GM21447 (cell line): ENCODE results near the gene POLR2J3.
A peak's percentile ranks its signal among the peaks of the same experiment; 100 is the strongest.
"Not testable (repeated sequence)": the region's sequence is repeated elsewhere in the genome, so short reads cannot be mapped to it uniquely, and the experiment has no call there.

Experiments
- ATAC-seq: cut with Tn5 transposase; IDR thresholded peaks from one replicate; pipeline ENCODE4 v1.9.1; 2021; ENCODE audit not compliant: unreplicated experiment

POLR2J3 gene

DNA sequence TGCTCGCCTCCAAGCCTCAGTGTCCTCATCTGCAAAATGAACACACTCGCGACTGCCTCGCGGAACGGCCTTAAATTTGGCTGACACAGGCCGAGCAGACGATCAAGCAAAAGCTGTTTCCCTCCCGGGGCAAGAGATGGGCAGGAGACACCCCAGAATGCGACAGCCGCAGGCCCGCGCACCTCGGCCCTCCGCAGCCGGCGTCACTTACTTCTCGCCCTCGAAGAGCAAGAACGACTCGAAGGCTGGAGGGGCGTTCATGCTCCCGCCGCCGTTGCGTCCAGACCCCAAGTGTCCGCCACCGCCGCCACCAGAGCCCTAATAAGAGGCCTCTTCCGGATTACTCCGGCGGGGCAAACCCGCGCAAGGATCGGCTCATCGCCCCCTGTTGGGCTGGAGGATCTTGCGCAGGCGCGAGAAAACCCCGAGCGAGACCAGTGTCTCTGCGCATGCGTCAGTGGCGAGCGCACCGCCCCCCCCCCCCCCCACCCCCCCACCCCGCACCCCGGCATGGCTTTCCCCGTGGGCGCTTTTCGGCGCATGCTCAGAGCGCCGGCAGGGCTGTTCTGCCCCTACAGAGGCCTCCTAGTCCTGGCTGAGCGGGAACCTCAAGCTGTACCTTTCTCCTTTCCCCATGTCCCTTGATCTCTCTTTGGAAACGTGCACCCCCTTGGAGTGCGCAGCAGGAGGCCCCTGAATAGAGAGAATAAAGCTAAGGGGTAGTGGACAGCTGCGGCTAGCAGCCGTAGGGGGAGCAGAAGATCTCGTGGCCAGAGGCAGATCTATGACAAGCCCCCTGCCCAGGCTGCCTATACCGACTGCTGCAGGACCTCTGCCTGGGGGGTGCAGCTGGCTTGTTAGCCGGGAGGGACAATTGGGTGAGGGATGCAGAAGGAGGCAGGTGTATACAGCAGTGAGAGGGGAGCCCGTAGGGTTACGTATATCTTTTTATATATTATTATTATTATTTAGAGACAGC, at the start of gene POLR2J3:
TSS of gene POLR2J3 (minus strand) at position 323 of the 979 bp plus-strand sequence. CDS start at position 261, 62 bp downstream.
- peak; percentile 96 for ATAC-seq

- not testable (repeated sequence) for ATAC-seq
Measured at GRCh38 chr7:102618122-102618521, 45.7 kb upstream of the POLR2J3 start.

- ATAC-seq = peak; percentile 44
Measured at GRCh38 chr7:102616507-102617125, 44.2 kb upstream of the POLR2J3 start, which contains the start of gene RASA4. RASA4 (minus strand) TSS chr7:102616756; CDS start chr7:102616689, 67 bp downstream.

DNA sequence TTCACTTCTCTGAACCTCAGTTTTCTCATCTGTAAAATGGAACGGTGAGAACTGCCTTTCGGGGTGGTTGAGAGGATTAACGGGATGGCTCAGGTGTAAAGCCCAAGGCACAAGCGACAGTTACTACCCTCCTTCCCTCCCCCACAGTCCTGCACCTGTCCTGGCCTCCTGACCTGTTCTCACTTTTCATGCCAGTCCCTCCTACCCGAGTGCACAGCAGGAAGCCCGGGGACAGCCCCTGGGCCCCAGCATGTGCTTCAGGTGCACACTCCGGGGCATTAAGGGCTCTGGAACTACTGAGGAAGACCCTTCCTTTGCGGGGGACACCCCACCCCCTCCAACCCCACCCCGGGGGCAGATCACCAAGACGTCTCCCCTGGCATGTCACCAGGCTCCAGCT, 43.5 kb upstream of the POLR2J3 start:
- not testable (repeated sequence) for ATAC-seq

DNA sequence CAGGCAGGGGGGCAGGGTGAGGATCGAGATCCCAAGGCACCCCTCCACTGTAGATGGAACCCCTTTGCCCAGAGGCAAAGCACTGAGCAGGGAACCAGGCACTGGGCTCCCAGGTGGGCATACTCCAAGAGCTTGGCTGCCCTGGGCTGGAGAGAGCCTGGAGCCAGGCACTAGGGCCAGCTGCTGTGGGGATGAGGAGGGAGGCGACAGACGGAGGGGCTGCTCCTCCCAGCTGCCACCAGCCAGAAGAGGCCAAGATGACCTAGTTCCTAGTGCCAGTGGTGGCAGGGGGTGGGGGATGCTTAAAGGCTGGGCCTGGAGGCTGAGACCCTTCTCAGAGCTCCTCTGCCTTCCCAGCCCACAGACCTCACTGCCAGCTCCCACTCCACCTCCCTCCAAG, 42.5 kb upstream of the POLR2J3 start:
- not testable (repeated sequence) for ATAC-seq

DNA sequence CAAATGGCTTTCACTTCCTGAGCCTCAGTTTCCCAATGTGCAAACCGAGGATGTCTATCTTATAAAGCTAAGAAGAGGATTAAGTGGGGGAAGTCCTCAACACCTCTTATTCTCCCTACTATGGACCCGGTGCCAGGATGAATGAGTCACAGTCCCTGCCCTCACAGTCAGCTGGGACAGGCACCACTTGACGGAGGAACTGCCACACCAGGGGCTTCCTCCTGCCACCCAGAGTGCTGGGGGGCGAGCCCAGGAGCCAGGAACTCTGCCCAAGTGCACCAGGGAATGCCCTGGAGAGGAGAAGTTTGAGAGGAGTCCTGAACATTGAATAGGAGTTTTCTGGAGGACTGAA, 41.9 kb upstream of the POLR2J3 start:
- peak; percentile 19 for ATAC-seq

GRCh38 chr7:102613575-102614345, 41.4 kb upstream of the POLR2J3 start:
- peak; percentile 67 for ATAC-seq

DNA sequence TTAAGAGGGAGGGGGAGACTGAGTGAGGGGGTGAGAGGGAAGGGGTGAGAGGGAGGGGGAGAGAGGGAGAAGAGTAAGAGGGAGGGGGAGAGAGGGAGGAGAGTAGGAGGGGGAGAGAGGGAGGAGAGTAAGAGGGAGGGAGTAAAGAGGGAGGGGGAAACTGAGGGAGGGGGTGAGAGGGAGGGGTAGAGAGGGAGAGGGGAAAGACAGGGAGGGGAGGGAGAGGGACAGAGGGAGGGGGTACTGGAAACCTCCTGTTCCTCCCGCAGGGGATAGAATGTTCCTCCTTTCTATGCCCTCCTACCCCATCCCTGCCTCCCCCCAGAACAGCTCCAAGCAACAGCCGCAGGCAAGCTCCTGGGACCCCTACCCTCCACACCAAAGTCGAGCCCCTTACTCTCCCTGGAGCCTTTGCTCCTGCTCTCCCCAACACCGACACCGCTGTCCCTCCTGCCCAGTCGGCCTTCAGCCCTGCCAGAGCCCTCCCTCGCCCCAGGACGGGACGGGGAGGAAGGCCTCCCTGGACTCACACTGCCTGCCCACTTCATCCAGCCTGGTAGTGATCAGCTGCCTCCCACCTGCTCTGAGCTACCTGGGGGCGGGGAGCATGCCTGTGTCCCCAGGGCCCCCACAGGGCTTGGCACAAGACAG, 39.4 kb upstream of the POLR2J3 start:
- not testable (repeated sequence) for ATAC-seq

- ATAC-seq = peak; percentile 29
Measured at GRCh38 chr7:102611013-102611674, 38.8 kb upstream of the POLR2J3 start.

DNA sequence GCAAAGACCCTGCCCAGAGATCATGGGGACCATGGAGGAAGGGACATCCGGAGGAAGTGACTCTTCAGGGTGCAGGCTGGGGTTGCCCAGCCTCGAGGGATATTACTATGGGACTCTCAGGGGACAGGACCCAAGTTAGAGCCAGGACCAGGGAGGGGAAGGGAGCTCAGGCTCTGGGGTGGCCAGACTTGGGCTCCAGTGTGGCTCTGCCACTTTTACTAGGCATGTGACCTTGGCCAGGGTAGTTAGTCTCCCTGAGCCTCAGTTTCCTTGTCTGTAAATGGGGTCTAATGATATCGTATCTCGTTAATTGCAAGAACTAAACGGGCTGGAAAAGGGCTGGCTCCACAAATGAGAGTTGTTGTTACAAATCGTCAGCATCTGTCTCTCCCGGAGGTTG, 38.1 kb upstream of the POLR2J3 start:
- not testable (repeated sequence) for ATAC-seq

- not testable (repeated sequence) for ATAC-seq
Measured at GRCh38 chr7:102609734-102610133, 37.4 kb upstream of the POLR2J3 start.

GRCh38 chr7:102606848-102607247, 34.5 kb upstream of the POLR2J3 start:
- not testable (repeated sequence) for ATAC-seq

GRCh38 chr7:102604431-102605145, 32.2 kb upstream of the POLR2J3 start:
- ATAC-seq = not testable (repeated sequence)

- not testable (repeated sequence) for ATAC-seq
Measured at GRCh38 chr7:102602317-102602716, 29.9 kb upstream of the POLR2J3 start.

DNA sequence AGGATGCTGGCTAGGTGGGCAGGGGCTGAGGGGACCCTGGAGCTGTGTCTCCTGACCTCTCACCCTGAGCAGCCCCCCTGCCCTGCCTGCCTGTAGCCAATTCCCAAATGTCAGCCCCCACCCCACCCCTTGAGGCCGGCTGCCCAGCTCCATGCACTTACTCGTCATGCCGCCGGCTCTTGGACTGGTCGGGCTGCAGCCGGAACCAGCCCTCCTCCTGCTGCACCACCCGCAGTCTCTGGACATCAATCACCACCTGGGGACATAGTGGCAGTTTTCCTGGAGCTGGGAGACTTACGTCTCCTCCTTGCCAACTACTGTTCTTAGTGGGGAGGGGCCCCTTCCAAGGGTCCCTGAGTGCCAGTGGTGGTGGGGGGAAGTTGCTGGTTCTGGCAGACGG, 27.3 kb upstream of the POLR2J3 start:
- not testable (repeated sequence) for ATAC-seq

DNA sequence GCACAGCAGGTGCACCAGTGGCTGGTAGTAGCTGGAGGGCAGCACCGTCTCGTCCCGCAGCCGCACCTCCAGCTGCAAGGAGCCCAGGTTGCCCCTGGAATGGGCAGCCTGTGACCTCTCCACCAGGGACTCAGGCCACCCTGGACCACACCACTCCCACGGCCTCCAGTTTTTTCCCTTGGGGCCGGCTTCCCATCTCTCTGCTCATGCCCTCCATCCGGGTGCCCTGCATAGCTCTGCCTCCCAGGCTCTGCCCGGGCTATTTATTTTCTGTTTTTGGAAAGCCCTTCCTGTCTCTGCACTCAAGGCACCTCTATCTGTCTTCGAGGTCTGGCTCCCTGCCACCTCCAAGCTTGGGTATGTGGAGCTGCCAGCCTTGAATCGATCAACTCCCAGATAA, 23.7 kb upstream of the POLR2J3 start:
- ATAC-seq = not testable (repeated sequence)

DNA sequence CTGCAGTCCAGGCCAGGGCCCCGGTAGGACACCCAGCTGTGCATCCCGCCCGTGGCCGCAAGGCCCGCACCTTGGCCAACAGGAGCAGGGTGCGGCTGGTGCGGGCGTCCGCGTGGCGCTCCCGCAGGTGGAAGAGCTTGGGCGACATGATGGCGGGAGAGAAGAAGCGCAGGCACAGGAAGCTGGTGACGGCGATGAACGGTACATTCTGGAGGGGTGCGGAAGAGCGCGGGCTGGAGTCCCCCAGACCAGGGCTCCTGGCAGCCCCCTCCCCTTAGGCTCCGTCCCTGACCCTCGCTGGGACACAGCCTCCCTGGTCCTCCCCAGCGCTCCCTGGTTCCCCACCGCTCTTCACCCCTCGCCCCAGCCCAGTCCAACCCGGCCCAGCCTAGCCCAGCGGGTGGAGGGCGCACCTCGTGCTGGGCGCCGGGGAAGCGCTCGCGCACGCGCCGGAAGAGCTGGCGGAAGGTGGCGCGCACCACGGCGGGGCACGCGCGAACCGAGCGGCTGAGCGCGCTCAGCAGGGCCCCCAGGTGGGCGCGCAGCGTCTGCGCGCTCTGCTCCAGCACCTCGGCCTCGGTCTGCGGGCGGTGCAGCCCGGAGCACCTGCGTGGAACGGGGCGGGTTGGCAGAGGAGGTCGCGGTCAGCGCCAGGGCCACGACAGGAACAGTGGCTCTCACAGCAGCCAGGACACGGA, 21.4 kb upstream of the POLR2J3 start:
- ATAC-seq = peak; percentile 48

DNA sequence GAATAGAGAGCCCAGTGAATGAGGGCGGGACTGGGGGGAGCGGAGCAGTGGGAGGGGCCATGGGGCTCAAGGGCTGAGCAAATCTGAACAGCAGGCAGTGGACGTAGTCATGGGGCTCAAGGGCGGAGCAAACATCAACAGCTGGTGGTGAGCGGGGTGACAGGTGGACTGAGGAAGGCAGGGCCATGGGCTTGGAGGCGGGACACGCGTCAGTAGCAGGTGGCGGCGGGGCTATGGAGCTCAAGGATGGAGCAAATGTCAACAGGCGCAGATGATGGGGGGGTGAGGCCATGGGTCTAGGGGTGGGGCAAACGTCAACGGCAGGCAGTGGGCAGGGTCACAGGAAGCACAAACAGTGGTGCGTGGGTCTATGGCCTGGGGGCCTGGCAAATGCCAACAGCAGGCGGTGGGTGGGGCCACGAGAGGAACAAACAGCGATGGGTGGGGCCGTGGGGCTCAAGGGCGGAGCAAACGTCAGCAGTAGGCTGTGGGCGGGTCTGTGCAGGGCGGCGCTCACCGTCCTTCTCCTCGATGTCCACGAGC, 20.2 kb upstream of the POLR2J3 start:
- peak; percentile 47 for ATAC-seq

DNA sequence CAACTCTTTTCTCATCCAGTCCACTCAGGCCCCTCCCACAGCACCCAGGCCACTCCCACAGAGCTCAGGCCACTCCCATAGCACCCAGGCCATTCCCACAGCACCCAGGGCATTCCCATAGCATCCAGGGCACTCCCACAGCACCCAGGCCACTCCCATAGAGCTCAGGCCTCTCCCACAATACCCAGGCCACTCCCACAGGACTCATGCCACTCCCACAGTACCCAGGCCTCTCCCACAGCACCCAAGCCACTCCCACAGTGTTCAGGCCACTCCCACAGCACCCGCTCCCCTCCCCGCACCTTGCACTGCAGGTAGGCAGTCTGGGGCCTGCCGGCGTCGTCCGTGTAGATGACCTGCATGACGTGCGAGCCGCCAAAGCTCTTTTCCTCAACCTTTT, 17.5 kb upstream of the POLR2J3 start:
- peak; percentile 51 for ATAC-seq
